ENCODE measurements around the gene PRPF6.

DNA sequence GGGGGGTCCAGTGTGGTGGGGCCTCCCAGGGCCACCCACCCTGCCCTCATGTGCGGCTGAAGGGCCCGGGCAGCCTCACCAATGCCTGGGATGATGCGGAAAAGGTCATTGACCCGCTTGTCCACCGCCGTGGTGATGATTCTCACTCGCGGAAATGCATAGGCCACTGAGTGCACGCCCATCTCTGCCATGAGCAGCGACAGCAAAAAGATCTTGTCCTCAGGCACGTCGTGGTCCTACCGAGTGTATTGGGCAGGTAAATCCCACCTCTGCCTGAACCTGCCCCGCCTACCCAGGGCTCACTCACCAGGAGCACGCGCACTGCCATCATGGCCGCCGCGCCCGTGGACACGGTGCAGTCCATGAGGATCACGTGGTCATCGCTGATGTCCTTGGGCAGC lies 40.9 kb upstream of the PRPF6 start:
- TF ChIP-seq GATA3 (IDR thresholded peaks at IDR 0.05; ENCODE audit: low read depth, low read length) (no peak), GATA2 (IDR thresholded peaks at IDR 0.05; ENCODE audit: low read depth, low read length) (no peak)
